ENCODE data around the gene TOX2.

Gene TOX2

DNA sequence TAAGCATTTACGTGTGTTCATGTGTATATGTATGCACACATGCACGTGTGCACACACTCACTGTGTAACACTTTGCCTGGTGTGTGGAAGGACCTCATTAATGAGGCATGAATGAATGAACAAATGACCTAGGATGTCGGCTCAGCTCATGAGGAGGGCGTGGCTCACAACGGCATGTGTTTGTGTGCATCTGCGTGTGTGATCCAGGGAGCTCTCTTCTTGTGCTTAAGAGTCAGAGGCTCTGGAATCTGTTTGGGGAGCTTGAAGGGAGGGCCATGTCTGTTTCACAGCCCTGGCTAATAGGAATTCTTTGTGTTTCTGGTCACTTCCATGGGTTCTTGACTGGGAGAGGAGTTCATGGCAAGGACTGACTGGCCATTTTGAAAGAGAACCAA, 32.7 kb downstream of the TOX2 start:
- TF ChIP-seq, protein P1, sequence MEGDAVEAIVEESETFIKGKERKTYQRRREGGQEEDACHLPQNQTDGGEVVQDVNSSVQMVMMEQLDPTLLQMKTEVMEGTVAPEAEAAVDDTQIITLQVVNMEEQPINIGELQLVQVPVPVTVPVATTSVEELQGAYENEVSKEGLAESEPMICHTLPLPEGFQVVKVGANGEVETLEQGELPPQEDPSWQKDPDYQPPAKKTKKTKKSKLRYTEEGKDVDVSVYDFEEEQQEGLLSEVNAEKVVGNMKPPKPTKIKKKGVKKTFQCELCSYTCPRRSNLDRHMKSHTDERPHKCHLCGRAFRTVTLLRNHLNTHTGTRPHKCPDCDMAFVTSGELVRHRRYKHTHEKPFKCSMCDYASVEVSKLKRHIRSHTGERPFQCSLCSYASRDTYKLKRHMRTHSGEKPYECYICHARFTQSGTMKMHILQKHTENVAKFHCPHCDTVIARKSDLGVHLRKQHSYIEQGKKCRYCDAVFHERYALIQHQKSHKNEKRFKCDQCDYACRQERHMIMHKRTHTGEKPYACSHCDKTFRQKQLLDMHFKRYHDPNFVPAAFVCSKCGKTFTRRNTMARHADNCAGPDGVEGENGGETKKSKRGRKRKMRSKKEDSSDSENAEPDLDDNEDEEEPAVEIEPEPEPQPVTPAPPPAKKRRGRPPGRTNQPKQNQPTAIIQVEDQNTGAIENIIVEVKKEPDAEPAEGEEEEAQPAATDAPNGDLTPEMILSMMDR (IDR thresholded peaks at IDR 0.05), result no peak

- TF ChIP-seq, protein P1 (IDR thresholded peaks at IDR 0.05), result no peak
These were observed 33.8 kb downstream of the TOX2 start for GRCh38 chr20:43948455-43948854.

DNA sequence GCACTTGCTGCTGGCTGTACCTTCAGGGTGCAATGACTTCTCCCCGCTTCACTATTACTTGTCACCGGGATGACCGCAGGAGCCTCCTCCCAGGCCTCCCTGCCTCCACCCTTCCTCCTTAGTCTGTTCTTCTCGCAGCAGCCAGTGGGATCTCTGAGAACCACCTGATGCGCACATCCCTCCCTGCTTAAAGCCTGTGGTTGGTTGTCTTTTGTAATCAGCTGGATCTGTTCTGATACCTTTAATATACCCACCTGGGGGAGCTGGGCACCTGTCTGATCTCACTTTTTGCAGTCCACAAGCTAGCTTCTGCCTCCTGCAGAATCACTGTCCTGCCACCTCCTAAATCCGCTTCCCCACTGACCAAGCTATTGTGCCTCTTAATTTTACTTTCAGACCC, 34.6 kb downstream of the TOX2 start:
- TF ChIP-seq, protein P1 (IDR thresholded peaks at IDR 0.05), result no peak

DNA sequence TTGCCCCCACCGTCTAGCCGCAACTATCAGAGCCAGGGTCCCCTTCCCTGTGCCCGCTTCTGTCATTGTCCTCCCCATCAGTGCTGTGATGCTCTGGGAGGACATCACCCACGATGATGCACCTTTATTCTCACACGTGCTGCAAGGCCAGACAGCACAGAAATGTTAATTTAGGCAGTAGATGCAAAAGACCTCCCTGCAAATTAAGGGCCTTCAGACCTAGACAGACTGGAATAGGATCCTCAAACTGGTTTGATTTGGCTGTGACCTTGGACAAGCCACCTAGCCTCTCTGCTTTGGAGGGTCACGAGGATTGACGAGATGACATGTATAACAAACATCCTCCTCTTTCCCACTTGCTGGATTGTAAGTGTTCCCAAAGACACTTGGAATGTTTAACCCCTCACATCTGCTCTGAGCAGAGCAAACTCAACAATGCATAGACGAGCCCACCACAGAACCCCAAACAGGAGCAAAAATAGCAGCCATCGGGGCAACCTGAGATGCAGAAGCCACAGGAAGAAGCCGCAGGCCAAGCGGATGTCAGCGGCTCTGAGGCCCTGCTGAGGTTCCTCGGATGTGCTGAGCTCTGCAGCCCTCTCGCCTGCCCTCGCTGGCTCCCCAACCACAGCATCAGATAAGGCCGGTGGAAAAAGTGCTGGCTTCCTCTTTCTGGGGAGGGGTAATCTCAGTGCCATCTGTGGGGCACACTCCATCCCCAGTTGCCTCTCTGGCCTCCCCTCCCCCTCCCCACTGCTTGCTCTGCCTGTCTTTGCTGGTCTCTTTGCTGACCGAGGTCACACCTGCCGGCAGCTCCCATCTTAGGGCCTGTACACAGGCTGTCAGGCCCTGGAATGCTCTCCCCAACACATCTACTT, 35.3 kb downstream of the TOX2 start:
- TF ChIP-seq, protein P1 (IDR thresholded peaks at IDR 0.05), result no peak

GRCh38 chr20:43953919-43954592, 39.4 kb downstream of the TOX2 start:
- TF ChIP-seq, protein P1 (IDR thresholded peaks at IDR 0.05), result no peak

DNA sequence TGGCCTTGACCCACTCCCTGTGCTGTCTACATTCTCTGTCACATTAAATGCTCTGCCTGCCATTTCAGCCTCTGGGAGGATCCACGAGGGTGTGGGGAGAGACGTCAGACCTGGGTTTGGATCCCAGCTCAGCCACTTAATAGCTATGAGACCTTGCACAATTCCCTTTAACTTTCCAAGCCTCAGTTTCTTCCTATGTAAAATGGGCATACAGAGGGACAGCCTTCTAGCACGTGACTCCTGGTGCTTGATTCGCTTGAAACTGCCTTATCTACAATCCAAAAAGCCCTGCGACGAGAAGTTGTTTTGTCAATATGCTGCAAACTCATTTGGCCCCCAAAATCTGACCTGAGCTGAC, 40.0 kb downstream of the TOX2 start:
- TF ChIP-seq, protein P1 (IDR thresholded peaks at IDR 0.05), result no peak

GRCh38 chr20:43955062-43955749, 40.6 kb downstream of the TOX2 start:
- TF ChIP-seq, protein P1 (IDR thresholded peaks at IDR 0.05), result no peak

Data from LNCAP (cell line).